A673 (cell line): ENCODE data around the gene BRPF1. TPM values are rescaled to one million over a fixed set of nuclear protein-coding genes. Genes with fewer than 3 reads are reported as not detected.

Source experiments
- BruUV-seq: library from RNA; stranded (reverse); fragments of 400-500 nt; replicated peaks from 2 replicates; lab custom pipeline; 2021; lab: Mats Ljungman, UMichigan
- CTCF ChIA-PET: fragments of 300-600 bp; sonication (Branson Sonifier 250); formaldehyde crosslinking; loops from one replicate; lab custom pipeline; 2022; ENCODE audit warnings: antibody characterized with exemption; lab: Charles Lee
- POLR2A ChIA-PET: fragments of 300-600 bp; sonication (Branson Sonifier 250); formaldehyde crosslinking; loops from one replicate; lab custom pipeline; 2022; ENCODE audit warnings: antibody characterized with exemption; ENCODE audit not compliant: low non-redundant PET; lab: Charles Lee
- DNase-seq: peaks from one replicate; pipeline ENCODE4 v3.0.0-alpha.2; 2015; ENCODE audit warnings: low spot score
- H3K27ac ChIP-seq: fragments of 200-600 bp; sonication (generic); 2 replicates; pipeline ENCODE4 v1.5.1; 2016; ENCODE audit warnings: mixed run types, low read depth, mild to moderate bottlenecking, mixed read lengths, antibody characterized with exemption, low read length; ENCODE audit not compliant: poor library complexity, severe bottlenecking
- H3K27me3 ChIP-seq: fragments of 200-600 bp; sonication (generic); replicated peaks from 2 replicates; pipeline ENCODE4 v1.6.1; 2017; ENCODE audit warnings: mixed run types, low read depth, mild to moderate bottlenecking, mixed read lengths, antibody characterized with exemption, low read length; ENCODE audit not compliant: insufficient read depth, poor library complexity
- H3K36me3 ChIP-seq: fragments of 200-600 bp; sonication (generic); 2 replicates; pipeline ENCODE4 v1.6.1; 2016; ENCODE audit warnings: mixed run types, mild to moderate bottlenecking, mixed read lengths, antibody characterized with exemption, low read length; ENCODE audit not compliant: insufficient read depth, poor library complexity, severe bottlenecking
- H3K4me1 ChIP-seq: fragments of 200-600 bp; sonication (generic); 2 replicates; pipeline ENCODE4 v1.6.1; 2017; ENCODE audit warnings: mixed run types, mild to moderate bottlenecking, mixed read lengths, antibody characterized with exemption, low read length; ENCODE audit not compliant: insufficient read depth, poor library complexity, severe bottlenecking
- H3K4me3 ChIP-seq: fragments of 200-600 bp; sonication (generic); 2 replicates; pipeline ENCODE4 v1.5.1; 2016; ENCODE audit warnings: low read depth, mixed run types, mild to moderate bottlenecking, mixed read lengths, low read length; ENCODE audit not compliant: poor library complexity, severe bottlenecking
- H3K9me3 ChIP-seq: fragments of 200-600 bp; sonication (generic); 2 replicates; pipeline ENCODE4 v1.6.1; 2016; ENCODE audit warnings: mixed run types, low read depth, mild to moderate bottlenecking, mixed read lengths, antibody characterized with exemption, low read length; ENCODE audit not compliant: poor library complexity, severe bottlenecking
- EZH2 ChIP-seq: fragments of 200-600 bp; sonication (generic); IDR thresholded peaks from 2 replicates; pipeline ENCODE4 v1.6.1; 2017; ENCODE audit warnings: borderline replicate concordance, low read depth, mild to moderate bottlenecking, mixed read lengths, antibody characterized with exemption, low read length; ENCODE audit not compliant: poor library complexity, severe bottlenecking
- intact Hi-C: fragments of 100-400 bp; cut with micrococcal nuclease; formaldehyde crosslinking; loops from one replicate; pipeline ENCODE4 v1.10.0; 2022; ENCODE audit not compliant: unreplicated experiment
- total RNA-seq: library from RNA; stranded (reverse); gene quantifications from 2 replicates; pipeline ENCODE4 v1.2.3, GENCODE V29; 2021
- TF ChIP-seq, protein P1 (sequence below): fragments of 300-800, 200-600 bp; sonication (generic); conservative IDR thresholded peaks from 2 replicates; pipeline ENCODE4 v1.5.1; 2017; ENCODE audit warnings: low read depth, mild to moderate bottlenecking, antibody characterized with exemption, low read length, moderate library complexity, mixed read lengths

Gene BRPF1
- total RNA-seq, 1 experiment from 2014 or later = 32.0 TPM

- H3K27ac ChIP-seq = no peak overlapping the region
- H3K27me3 ChIP-seq = no peaks in the 10 kb centered on the region
- intact Hi-C loops = no loop called here
- no TSS peak for BruUV-seq
- ChIA-PET POLR2A (no interaction called here), CTCF (no interaction called here)
- H3K4me1 ChIP-seq = no peaks in the 10 kb centered on the region
- TF ChIP-seq, protein P1, sequence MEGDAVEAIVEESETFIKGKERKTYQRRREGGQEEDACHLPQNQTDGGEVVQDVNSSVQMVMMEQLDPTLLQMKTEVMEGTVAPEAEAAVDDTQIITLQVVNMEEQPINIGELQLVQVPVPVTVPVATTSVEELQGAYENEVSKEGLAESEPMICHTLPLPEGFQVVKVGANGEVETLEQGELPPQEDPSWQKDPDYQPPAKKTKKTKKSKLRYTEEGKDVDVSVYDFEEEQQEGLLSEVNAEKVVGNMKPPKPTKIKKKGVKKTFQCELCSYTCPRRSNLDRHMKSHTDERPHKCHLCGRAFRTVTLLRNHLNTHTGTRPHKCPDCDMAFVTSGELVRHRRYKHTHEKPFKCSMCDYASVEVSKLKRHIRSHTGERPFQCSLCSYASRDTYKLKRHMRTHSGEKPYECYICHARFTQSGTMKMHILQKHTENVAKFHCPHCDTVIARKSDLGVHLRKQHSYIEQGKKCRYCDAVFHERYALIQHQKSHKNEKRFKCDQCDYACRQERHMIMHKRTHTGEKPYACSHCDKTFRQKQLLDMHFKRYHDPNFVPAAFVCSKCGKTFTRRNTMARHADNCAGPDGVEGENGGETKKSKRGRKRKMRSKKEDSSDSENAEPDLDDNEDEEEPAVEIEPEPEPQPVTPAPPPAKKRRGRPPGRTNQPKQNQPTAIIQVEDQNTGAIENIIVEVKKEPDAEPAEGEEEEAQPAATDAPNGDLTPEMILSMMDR = no peak
- no peak for TF ChIP-seq EZH2
- H3K36me3 ChIP-seq = no peaks in the 10 kb centered on the region
- H3K9me3 ChIP-seq = no peaks in the 10 kb centered on the region
- H3K4me3 ChIP-seq = no peak overlapping the region
- no peak for DNase-seq
Measured at GRCh38 chr3:9697892-9698291, 33.6 kb upstream of the BRPF1 start.

- DNase-seq = no peak
- intact Hi-C loops = no loop called here
- no peak overlapping the region for H3K27ac ChIP-seq
- TF ChIP-seq, protein P1 = no peak
- TF ChIP-seq EZH2 = no peak
- ChIA-PET CTCF (no interaction called here), POLR2A (no interaction called here)
- H3K4me1 ChIP-seq = no peaks in the 10 kb centered on the region
- no peaks in the 10 kb centered on the region for H3K9me3 ChIP-seq
- H3K27me3 ChIP-seq = no peaks in the 10 kb centered on the region
- no peak overlapping the region for H3K4me3 ChIP-seq
- BruUV-seq = no TSS peak
- H3K36me3 ChIP-seq = no peaks in the 10 kb centered on the region
Measured at GRCh38 chr3:9698293-9698692, 33.2 kb upstream of the BRPF1 start.

GRCh38 chr3:9700536-9700935 lies 31.0 kb upstream of the BRPF1 start:
- TF ChIP-seq, protein P1 = no peak
- TF ChIP-seq EZH2 = no peak
- H3K4me1 ChIP-seq = peaks cover 11% of the 10 kb centered on the region
- POLR2A ChIA-PET = no interaction called here
- no peak for DNase-seq
- H3K36me3 ChIP-seq = no peaks in the 10 kb centered on the region
- peaks cover 9% of the 10 kb centered on the region for H3K27me3 ChIP-seq
- no peak overlapping the region for H3K27ac ChIP-seq
- H3K9me3 ChIP-seq = no peaks in the 10 kb centered on the region
- CTCF ChIA-PET = no interaction called here
- no TSS peak for BruUV-seq
- H3K4me3 ChIP-seq = no peak overlapping the region
- intact Hi-C loops = no loop called here
